H9 (cell line): Measurements from ENCODE around the gene ALG14. TPM values are rescaled to one million over a fixed set of nuclear protein-coding genes. Genes with fewer than 3 reads are reported as not detected.
"Not testable (repeated sequence)": the region's sequence is repeated elsewhere in the genome, so short reads cannot be mapped to it uniquely, and the experiment has no call there.

Experiments used
- DNase-seq: peaks from one replicate; pipeline ENCODE4 v3.0.0-alpha.2; 2017
- H2AFZ ChIP-seq: one replicate; pipeline ENCODE4 v1.6.1; 2013; ENCODE audit warnings: mild to moderate bottlenecking, low read length, control low read depth, moderate library complexity
- H2AK5ac ChIP-seq: 2 replicates; pipeline ENCODE4 v1.6.1; 2013; ENCODE audit warnings: low read length, control low read depth, mixed read lengths; ENCODE audit not compliant: insufficient read length
- H2BK120ac ChIP-seq: one replicate; pipeline ENCODE4 v1.6.1; 2013; ENCODE audit warnings: low read depth, mild to moderate bottlenecking, low read length, control low read depth, inconsistent platforms; ENCODE audit not compliant: poor library complexity, severe bottlenecking
- H2BK12ac ChIP-seq: 2 replicates; pipeline ENCODE4 v1.6.1; 2013; ENCODE audit warnings: low read length, control low read depth, mixed read lengths, low read depth; ENCODE audit not compliant: insufficient read length
- H2BK15ac ChIP-seq: 2 replicates; pipeline ENCODE4 v1.6.1; 2013; ENCODE audit warnings: low read depth, low read length, control low read depth
- H2BK20ac ChIP-seq: one replicate; pipeline ENCODE4 v1.6.1; 2013; ENCODE audit warnings: low read depth, mild to moderate bottlenecking, low read length, control low read depth, inconsistent platforms; ENCODE audit not compliant: poor library complexity, severe bottlenecking
- H2BK5ac ChIP-seq: 2 replicates; pipeline ENCODE4 v1.6.1; 2013; ENCODE audit warnings: low read length, control low read depth, mixed read lengths; ENCODE audit not compliant: insufficient read length
- H3K14ac ChIP-seq: 2 replicates; pipeline ENCODE4 v1.6.1; 2013; ENCODE audit warnings: low read length, control low read depth; ENCODE audit not compliant: insufficient read depth
- H3K18ac ChIP-seq: 2 replicates; pipeline ENCODE4 v1.6.1; 2013; ENCODE audit warnings: low read depth, mild to moderate bottlenecking, mixed read lengths, low read length, control low read depth; ENCODE audit not compliant: insufficient read length
- H3K23ac ChIP-seq: 2 replicates; pipeline ENCODE4 v1.6.1; 2013; ENCODE audit warnings: low read length, control low read depth, mixed read lengths, low read depth; ENCODE audit not compliant: insufficient read length
- H3K23me2 ChIP-seq: 2 replicates; pipeline ENCODE4 v1.6.1; 2013; ENCODE audit warnings: low read depth, mild to moderate bottlenecking, mixed read lengths, low read length, control low read depth; ENCODE audit not compliant: insufficient read length, poor library complexity, severe bottlenecking
- H3K27ac ChIP-seq: 2 replicates; pipeline ENCODE4 v1.5.1; 2013; ENCODE audit warnings: low read length, control low read depth, mixed read lengths, low read depth; ENCODE audit not compliant: insufficient read length
- H3K27me3 ChIP-seq: 2 replicates; pipeline ENCODE4 v1.6.1; 2013; ENCODE audit warnings: low read length, control low read depth, inconsistent platforms; ENCODE audit not compliant: insufficient read depth
- H3K4ac ChIP-seq: 2 replicates; pipeline ENCODE4 v1.6.1; 2013; ENCODE audit warnings: low read depth, mild to moderate bottlenecking, control low read depth, inconsistent platforms, low read length, moderate library complexity
- H3K4me1 ChIP-seq: 2 replicates; pipeline ENCODE4 v1.6.1; 2013; ENCODE audit warnings: low read length, control low read depth, inconsistent platforms; ENCODE audit not compliant: insufficient read depth
- H3K4me2 ChIP-seq: 2 replicates; pipeline ENCODE4 v1.6.1; 2013; ENCODE audit warnings: low read length, control low read depth, mixed read lengths; ENCODE audit not compliant: insufficient read length, insufficient read depth
- H3K56ac ChIP-seq: 2 replicates; pipeline ENCODE4 v1.6.1; 2013; ENCODE audit warnings: low read depth, mild to moderate bottlenecking, mixed read lengths, low read length, control low read depth; ENCODE audit not compliant: insufficient read length
- H3K79me1 ChIP-seq: 2 replicates; pipeline ENCODE4 v1.6.1; 2013; ENCODE audit warnings: low read depth, mild to moderate bottlenecking, moderate library complexity, low read length, control low read depth, inconsistent platforms; ENCODE audit not compliant: insufficient read depth, poor library complexity, severe bottlenecking
- H3K79me2 ChIP-seq: 2 replicates; pipeline ENCODE4 v1.6.1; 2013; ENCODE audit warnings: low read length, control low read depth, inconsistent platforms; ENCODE audit not compliant: insufficient read depth
- H3K9ac ChIP-seq: 2 replicates; pipeline ENCODE4 v1.6.1; 2013; ENCODE audit warnings: low read length, control low read depth, mixed read lengths; ENCODE audit not compliant: insufficient read length; ENCODE audit errors: extremely low read depth
- H3K9me3 ChIP-seq: one replicate; pipeline ENCODE4 v1.6.1; 2013; ENCODE audit warnings: low read depth, low read length, inconsistent platforms; ENCODE audit not compliant: control insufficient read depth
- H3T11ph ChIP-seq: one replicate; pipeline ENCODE4 v1.6.1; 2013; ENCODE audit warnings: mild to moderate bottlenecking, low read length, control low read depth, inconsistent platforms
- H4K20me1 ChIP-seq: one replicate; pipeline ENCODE4 v1.6.1; 2013; ENCODE audit not compliant: control insufficient read depth, insufficient read length, insufficient read depth
- H4K5ac ChIP-seq: 2 replicates; pipeline ENCODE4 v1.6.1; 2013; ENCODE audit warnings: low read depth, mild to moderate bottlenecking, mixed read lengths, low read length, control low read depth; ENCODE audit not compliant: insufficient read length
- H4K8ac ChIP-seq: replicated peaks from 2 replicates; pipeline ENCODE4 v1.6.1; 2013; ENCODE audit warnings: low read length, control low read depth, mixed read lengths, low read depth; ENCODE audit not compliant: insufficient read length
- H4K91ac ChIP-seq: 2 replicates; pipeline ENCODE4 v1.6.1; 2013; ENCODE audit warnings: low read depth, mild to moderate bottlenecking, moderate library complexity, mixed read lengths, low read length, control low read depth; ENCODE audit not compliant: insufficient read length
- H3K27ac Mint-ChIP-seq, 3 experiments: 2 replicates in 2 of 3; 3 replicates in 1 of 3; pipeline ENCODE4 v1.8.0; 2020 to 2021; ENCODE audit warnings: mixed read lengths in 3 of 3, mild to moderate bottlenecking in 1 of 3, moderate library complexity in 1 of 3
- H3K27me3 Mint-ChIP-seq: 2 replicates; pipeline ENCODE4 v1.8.0; 2021; ENCODE audit warnings: low read depth, mild to moderate bottlenecking, moderate library complexity, mixed read lengths
- H3K36me3 Mint-ChIP-seq, 3 experiments: 2 replicates in 2 of 3; 3 replicates in 1 of 3; pipeline ENCODE4 v1.8.0; 2020 to 2021; ENCODE audit warnings: low read depth in 3 of 3, mixed read lengths in 3 of 3; ENCODE audit not compliant: insufficient read depth in 1 of 3
- H3K4me1 Mint-ChIP-seq, 2 experiments: 2 replicates each; pipeline ENCODE4 v1.8.0; 2020; ENCODE audit warnings: mixed read lengths in 2 of 2
- H3K4me3 Mint-ChIP-seq, 2 experiments: 2 replicates in 1 of 2; 3 replicates in 1 of 2; pipeline ENCODE4 v1.8.0; 2020 to 2021; ENCODE audit warnings: mild to moderate bottlenecking in 2 of 2, mixed read lengths in 2 of 2, moderate library complexity in 1 of 2
- H3K9me3 Mint-ChIP-seq, 2 experiments: 2 replicates in 1 of 2; 3 replicates in 1 of 2; pipeline ENCODE4 v1.8.0; 2020; ENCODE audit warnings: mild to moderate bottlenecking in 2 of 2, mixed read lengths in 2 of 2, moderate library complexity in 1 of 2
- WGBS: extraction: QIAGEN DNeasy Blood & Tissue Kit; methylation state at CpG from one replicate; pipeline ENCODE4 v1.1.7; 2013; ENCODE audit warnings: missing lambda C conversion rate, low lambda C conversion rate, mixed read lengths; ENCODE audit not compliant: insufficient read length; ENCODE audit errors: extremely low coverage; 5-methylcytosine and 5-hydroxymethylcytosine counted together
- total RNA-seq: library from RNA; stranded (reverse); gene quantifications from 2 replicates; pipeline ENCODE4 v1.2.1, GENCODE V29; 2021
- TF ChIP-seq, protein P1 (sequence below): fragments of 200-600 bp; sonication (generic); conservative IDR thresholded peaks from 3 replicates; pipeline ENCODE4 v1.8.0; 2021; ENCODE audit warnings: antibody characterized with exemption, mild to moderate bottlenecking

Gene ALG14
- total RNA-seq, 1 experiment from 2014 or later: 2.5 TPM

DNA sequence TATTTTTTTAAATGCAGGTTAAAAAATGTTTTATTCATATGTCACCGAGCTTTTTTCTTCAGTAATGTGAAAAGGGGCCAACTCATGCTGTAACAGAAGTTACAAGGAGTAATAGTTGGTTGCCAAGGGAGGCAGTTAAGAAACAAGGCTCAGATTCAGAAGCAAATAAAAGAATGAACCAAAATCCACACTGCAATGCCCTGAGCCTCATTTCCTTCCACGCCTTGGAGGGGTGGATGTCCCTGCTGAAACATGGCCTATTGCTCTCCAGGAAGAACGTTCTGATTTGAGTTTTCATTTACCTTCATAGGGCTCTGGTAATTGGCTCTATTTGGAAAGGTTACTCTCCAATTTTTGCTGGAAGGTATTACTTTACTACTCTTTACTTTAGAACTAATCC lies 24.4 kb downstream of the ALG14 start:
- Histone ChIP-seq H3K79me1 (no peaks in the 10 kb centered on the region), H3T11ph (no peak overlapping the region), H3K23ac (no peak overlapping the region), H3K4me2 (no peak overlapping the region), H2BK15ac (no peak overlapping the region), H4K20me1 (no peaks in the 10 kb centered on the region), H2AFZ (no peak overlapping the region), H2BK5ac (no peak overlapping the region), H4K91ac (no peak overlapping the region), H3K79me2 (no peaks in the 10 kb centered on the region), H3K23me2 (no peaks in the 10 kb centered on the region), H3K27ac (no peak overlapping the region), H4K5ac (no peak overlapping the region), H3K4me1 (no peaks in the 10 kb centered on the region), H2BK120ac (no peak overlapping the region), H3K56ac (no peak overlapping the region), H2BK12ac (no peak overlapping the region), H3K14ac (no peak overlapping the region), H3K9ac (no peak overlapping the region), H4K8ac (no peak overlapping the region), H2BK20ac (no peak overlapping the region), H3K9me3 (no peaks in the 10 kb centered on the region), H3K4ac (no peak overlapping the region), H3K18ac (no peak overlapping the region), H2AK5ac (no peak overlapping the region), H3K27me3 (no peaks in the 10 kb centered on the region)
- TF ChIP-seq, protein P1, sequence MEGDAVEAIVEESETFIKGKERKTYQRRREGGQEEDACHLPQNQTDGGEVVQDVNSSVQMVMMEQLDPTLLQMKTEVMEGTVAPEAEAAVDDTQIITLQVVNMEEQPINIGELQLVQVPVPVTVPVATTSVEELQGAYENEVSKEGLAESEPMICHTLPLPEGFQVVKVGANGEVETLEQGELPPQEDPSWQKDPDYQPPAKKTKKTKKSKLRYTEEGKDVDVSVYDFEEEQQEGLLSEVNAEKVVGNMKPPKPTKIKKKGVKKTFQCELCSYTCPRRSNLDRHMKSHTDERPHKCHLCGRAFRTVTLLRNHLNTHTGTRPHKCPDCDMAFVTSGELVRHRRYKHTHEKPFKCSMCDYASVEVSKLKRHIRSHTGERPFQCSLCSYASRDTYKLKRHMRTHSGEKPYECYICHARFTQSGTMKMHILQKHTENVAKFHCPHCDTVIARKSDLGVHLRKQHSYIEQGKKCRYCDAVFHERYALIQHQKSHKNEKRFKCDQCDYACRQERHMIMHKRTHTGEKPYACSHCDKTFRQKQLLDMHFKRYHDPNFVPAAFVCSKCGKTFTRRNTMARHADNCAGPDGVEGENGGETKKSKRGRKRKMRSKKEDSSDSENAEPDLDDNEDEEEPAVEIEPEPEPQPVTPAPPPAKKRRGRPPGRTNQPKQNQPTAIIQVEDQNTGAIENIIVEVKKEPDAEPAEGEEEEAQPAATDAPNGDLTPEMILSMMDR: no peak
- H3K4me1 Mint-ChIP-seq: peaks cover 0 to 3% of the 10 kb centered on the region in 2 experiments; a peak in 2 of 4 replicates
- DNase-seq: no peak
- WGBS: no CpG with 5 or more reads among the region's 3 CpGs
- no peak overlapping the region for H3K4me3 Mint-ChIP-seq
- no peaks in the 10 kb centered on the region for H3K9me3 Mint-ChIP-seq
- H3K27me3 Mint-ChIP-seq: no peaks in the 10 kb centered on the region
- H3K36me3 Mint-ChIP-seq: no peaks in the 10 kb centered on the region
- no peak overlapping the region for H3K27ac Mint-ChIP-seq

GRCh38 chr1:95047624-95048023 lies 25.1 kb downstream of the ALG14 start:
- not testable (repeated sequence) for H3K4me1 Mint-ChIP-seq, H3K4me3 Mint-ChIP-seq, H3K79me1 ChIP-seq, H3K36me3 Mint-ChIP-seq, H3K4me2 ChIP-seq, H2BK15ac ChIP-seq, H3K4ac ChIP-seq, H3K9me3 ChIP-seq, H3K23me2 ChIP-seq, H4K8ac ChIP-seq, H3K14ac ChIP-seq, H3K79me2 ChIP-seq, H3K9ac ChIP-seq, H2BK5ac ChIP-seq, H3K27me3 Mint-ChIP-seq, H2BK12ac ChIP-seq, H3K27ac Mint-ChIP-seq, H3K56ac ChIP-seq, H3K27ac ChIP-seq, H2AFZ ChIP-seq, H3K4me1 ChIP-seq, H3K27me3 ChIP-seq, H4K5ac ChIP-seq, H2BK20ac ChIP-seq, H2AK5ac ChIP-seq, H4K20me1 ChIP-seq, H3K18ac ChIP-seq, H3K9me3 Mint-ChIP-seq, H3T11ph ChIP-seq, H3K23ac ChIP-seq, DNase-seq, H2BK120ac ChIP-seq, H4K91ac ChIP-seq
- no CpG with 5 or more reads among the region's 3 CpGs for WGBS
